GM19395 (cell line): ENCODE results near the gene CD101.

ENCODE experiments used
- ATAC-seq: cut with Tn5 transposase; IDR thresholded peaks from one replicate; pipeline ENCODE4 v1.9.1; 2021; ENCODE audit warnings: mild to moderate bottlenecking, moderate library complexity; ENCODE audit not compliant: unreplicated experiment

The CD101 gene

GRCh38 chr1:117014209-117014608 lies 12.6 kb downstream of the CD101 start:
- ATAC-seq = no peak

GRCh38 chr1:117015724-117016123 lies 14.2 kb downstream of the CD101 start:
- ATAC-seq = no peak

- ATAC-seq = peak; percentile 14
These were observed 15.5 kb downstream of the CD101 start for GRCh38 chr1:117017062-117017461.

GRCh38 chr1:117017648-117018047 lies 16.1 kb downstream of the CD101 start:
- ATAC-seq = peak; percentile 61

GRCh38 chr1:117020526-117021156 lies 19.1 kb downstream of the CD101 start:
- no peak for ATAC-seq

- no peak for ATAC-seq
These were observed 20.6 kb downstream of the CD101 start for GRCh38 chr1:117022114-117022513.

GRCh38 chr1:117025568-117025967 lies 24.0 kb downstream of the CD101 start:
- no peak for ATAC-seq

GRCh38 chr1:117026361-117026760 lies 24.8 kb downstream of the CD101 start:
- ATAC-seq = no peak

GRCh38 chr1:117029685-117030084 lies 28.1 kb downstream of the CD101 start:
- ATAC-seq = no peak

- no peak for ATAC-seq
These were observed 28.8 kb downstream of the CD101 start for GRCh38 chr1:117030271-117030877.

GRCh38 chr1:117032266-117032665 lies 30.7 kb downstream of the CD101 start:
- no peak for ATAC-seq

GRCh38 chr1:117032681-117033539 lies 31.4 kb downstream of the CD101 start:
- ATAC-seq = no peak

GRCh38 chr1:117033772-117034171 lies 32.2 kb downstream of the CD101 start:
- ATAC-seq = no peak

- no peak for ATAC-seq
These were observed 33.3 kb downstream of the CD101 start for GRCh38 chr1:117034791-117035290.

GRCh38 chr1:117036018-117036461 lies 34.5 kb downstream of the CD101 start:
- no peak for ATAC-seq

- no peak for ATAC-seq
These were observed 36.2 kb downstream of the CD101 start for GRCh38 chr1:117037802-117038201.

- ATAC-seq = no peak
These were observed 36.7 kb downstream of the CD101 start for GRCh38 chr1:117038236-117038635.

- ATAC-seq = no peak
These were observed 42.7 kb downstream of the CD101 start for GRCh38 chr1:117044217-117044616.

GRCh38 chr1:117045644-117046043 lies 44.1 kb downstream of the CD101 start:
- ATAC-seq = no peak

- no peak for ATAC-seq
These were observed 45.2 kb downstream of the CD101 start for GRCh38 chr1:117046781-117047180.

- no peak for ATAC-seq
These were observed 45.7 kb downstream of the CD101 start for GRCh38 chr1:117047271-117047670.

GRCh38 chr1:117049857-117050256 lies 48.3 kb downstream of the CD101 start:
- ATAC-seq = no peak
